A673 (cell line): ENCODE measurements around the gene CMTR2. TPM values are rescaled to one million over a fixed set of nuclear protein-coding genes. Genes with fewer than 3 reads are reported as not detected.

Experiments used
- BruUV-seq: library from RNA; stranded (reverse); fragments of 400-500 nt; replicated peaks from 2 replicates; lab custom pipeline; 2021; lab: Mats Ljungman, UMichigan
- CTCF ChIA-PET: fragments of 300-600 bp; sonication (Branson Sonifier 250); formaldehyde crosslinking; loops from one replicate; lab custom pipeline; 2022; ENCODE audit warnings: antibody characterized with exemption; lab: Charles Lee
- POLR2A ChIA-PET: fragments of 300-600 bp; sonication (Branson Sonifier 250); formaldehyde crosslinking; loops from one replicate; lab custom pipeline; 2022; ENCODE audit warnings: antibody characterized with exemption; ENCODE audit not compliant: low non-redundant PET; lab: Charles Lee
- DNase-seq: peaks from one replicate; pipeline ENCODE4 v3.0.0-alpha.2; 2015; ENCODE audit warnings: low spot score
- H3K27ac ChIP-seq: fragments of 200-600 bp; sonication (generic); 2 replicates; pipeline ENCODE4 v1.5.1; 2016; ENCODE audit warnings: mixed run types, low read depth, mild to moderate bottlenecking, mixed read lengths, antibody characterized with exemption, low read length; ENCODE audit not compliant: poor library complexity, severe bottlenecking
- H3K27me3 ChIP-seq: fragments of 200-600 bp; sonication (generic); replicated peaks from 2 replicates; pipeline ENCODE4 v1.6.1; 2017; ENCODE audit warnings: mixed run types, low read depth, mild to moderate bottlenecking, mixed read lengths, antibody characterized with exemption, low read length; ENCODE audit not compliant: insufficient read depth, poor library complexity
- H3K36me3 ChIP-seq: fragments of 200-600 bp; sonication (generic); 2 replicates; pipeline ENCODE4 v1.6.1; 2016; ENCODE audit warnings: mixed run types, mild to moderate bottlenecking, mixed read lengths, antibody characterized with exemption, low read length; ENCODE audit not compliant: insufficient read depth, poor library complexity, severe bottlenecking
- H3K4me1 ChIP-seq: fragments of 200-600 bp; sonication (generic); 2 replicates; pipeline ENCODE4 v1.6.1; 2017; ENCODE audit warnings: mixed run types, mild to moderate bottlenecking, mixed read lengths, antibody characterized with exemption, low read length; ENCODE audit not compliant: insufficient read depth, poor library complexity, severe bottlenecking
- H3K4me3 ChIP-seq: fragments of 200-600 bp; sonication (generic); 2 replicates; pipeline ENCODE4 v1.5.1; 2016; ENCODE audit warnings: low read depth, mixed run types, mild to moderate bottlenecking, mixed read lengths, low read length; ENCODE audit not compliant: poor library complexity, severe bottlenecking
- H3K9me3 ChIP-seq: fragments of 200-600 bp; sonication (generic); 2 replicates; pipeline ENCODE4 v1.6.1; 2016; ENCODE audit warnings: mixed run types, low read depth, mild to moderate bottlenecking, mixed read lengths, antibody characterized with exemption, low read length; ENCODE audit not compliant: poor library complexity, severe bottlenecking
- EZH2 ChIP-seq: fragments of 200-600 bp; sonication (generic); IDR thresholded peaks from 2 replicates; pipeline ENCODE4 v1.6.1; 2017; ENCODE audit warnings: borderline replicate concordance, low read depth, mild to moderate bottlenecking, mixed read lengths, antibody characterized with exemption, low read length; ENCODE audit not compliant: poor library complexity, severe bottlenecking
- intact Hi-C: fragments of 100-400 bp; cut with micrococcal nuclease; formaldehyde crosslinking; loops from one replicate; pipeline ENCODE4 v1.10.0; 2022; ENCODE audit not compliant: unreplicated experiment
- total RNA-seq: library from RNA; stranded (reverse); gene quantifications from 2 replicates; pipeline ENCODE4 v1.2.3, GENCODE V29; 2021
- TF ChIP-seq, protein P1 (sequence below): fragments of 300-800, 200-600 bp; sonication (generic); conservative IDR thresholded peaks from 2 replicates; pipeline ENCODE4 v1.5.1; 2017; ENCODE audit warnings: low read depth, mild to moderate bottlenecking, antibody characterized with exemption, low read length, moderate library complexity, mixed read lengths

The CMTR2 gene
- total RNA-seq, 1 experiment from 2014 or later: 16.1 TPM

DNA sequence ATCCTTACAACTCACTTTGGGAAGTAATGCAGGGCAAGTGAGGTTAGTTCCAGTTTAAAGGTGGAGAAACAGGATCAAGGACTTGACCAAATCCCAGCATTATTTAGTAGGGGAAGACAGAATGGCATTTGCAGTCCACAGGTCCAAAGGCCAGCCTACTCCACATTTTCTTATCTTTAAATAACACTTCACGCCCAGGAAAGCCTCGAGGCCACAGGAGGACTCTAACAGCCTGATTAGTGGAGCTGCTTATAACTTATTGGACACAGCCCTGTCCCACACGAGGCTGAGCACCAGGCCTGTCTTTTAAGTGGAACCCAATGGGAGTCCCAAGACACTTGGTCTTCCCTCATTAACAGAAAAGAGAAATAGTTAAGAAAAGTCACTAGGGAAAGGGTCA is 46.6 kb downstream of the CMTR2 start:
- Histone ChIP-seq H3K36me3 (no peaks in the 10 kb centered on the region), H3K4me1 (no peaks in the 10 kb centered on the region), H3K9me3 (no peaks in the 10 kb centered on the region), H3K4me3 (no peak overlapping the region), H3K27ac (no peak overlapping the region), H3K27me3 (peaks cover 27% of the 10 kb centered on the region)
- CTCF ChIA-PET: no interaction called here
- intact Hi-C loops: no loop called here
- TF ChIP-seq, protein P1, sequence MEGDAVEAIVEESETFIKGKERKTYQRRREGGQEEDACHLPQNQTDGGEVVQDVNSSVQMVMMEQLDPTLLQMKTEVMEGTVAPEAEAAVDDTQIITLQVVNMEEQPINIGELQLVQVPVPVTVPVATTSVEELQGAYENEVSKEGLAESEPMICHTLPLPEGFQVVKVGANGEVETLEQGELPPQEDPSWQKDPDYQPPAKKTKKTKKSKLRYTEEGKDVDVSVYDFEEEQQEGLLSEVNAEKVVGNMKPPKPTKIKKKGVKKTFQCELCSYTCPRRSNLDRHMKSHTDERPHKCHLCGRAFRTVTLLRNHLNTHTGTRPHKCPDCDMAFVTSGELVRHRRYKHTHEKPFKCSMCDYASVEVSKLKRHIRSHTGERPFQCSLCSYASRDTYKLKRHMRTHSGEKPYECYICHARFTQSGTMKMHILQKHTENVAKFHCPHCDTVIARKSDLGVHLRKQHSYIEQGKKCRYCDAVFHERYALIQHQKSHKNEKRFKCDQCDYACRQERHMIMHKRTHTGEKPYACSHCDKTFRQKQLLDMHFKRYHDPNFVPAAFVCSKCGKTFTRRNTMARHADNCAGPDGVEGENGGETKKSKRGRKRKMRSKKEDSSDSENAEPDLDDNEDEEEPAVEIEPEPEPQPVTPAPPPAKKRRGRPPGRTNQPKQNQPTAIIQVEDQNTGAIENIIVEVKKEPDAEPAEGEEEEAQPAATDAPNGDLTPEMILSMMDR: no peak
- no peak for TF ChIP-seq EZH2
- POLR2A ChIA-PET: no interaction called here
- no TSS peak for BruUV-seq
- DNase-seq: no peak

DNA sequence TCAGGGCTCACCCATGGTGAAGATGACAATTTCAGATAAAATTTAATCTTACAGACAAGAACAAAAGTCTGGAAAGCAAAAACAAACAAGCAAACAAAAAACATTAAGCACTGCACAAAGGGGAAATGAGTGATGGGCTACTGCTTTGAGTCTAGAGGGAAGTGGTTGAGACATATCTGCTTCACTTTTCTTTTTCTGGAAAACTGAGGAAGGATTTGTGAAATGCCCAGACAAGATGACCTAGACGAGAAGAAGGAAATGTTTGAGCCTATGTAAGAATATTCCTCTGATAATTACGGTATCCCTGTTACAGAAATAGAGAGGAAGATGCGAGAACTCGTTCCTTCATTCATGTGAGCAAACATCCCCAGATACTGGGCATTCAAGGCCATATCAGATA is 47.2 kb downstream of the CMTR2 start:
- ChIA-PET POLR2A (no interaction called here), CTCF (no interaction called here)
- Histone ChIP-seq H3K36me3 (no peaks in the 10 kb centered on the region), H3K4me3 (no peak overlapping the region), H3K9me3 (no peaks in the 10 kb centered on the region), H3K27me3 (peaks cover 27% of the 10 kb centered on the region), H3K4me1 (no peaks in the 10 kb centered on the region), H3K27ac (no peak overlapping the region)
- intact Hi-C loops: no loop called here
- TF ChIP-seq, protein P1: no peak
- TF ChIP-seq EZH2: no peak
- no peak for DNase-seq
- BruUV-seq: no TSS peak

Other genes starting within 250 kb of the CMTR2 start
- gene HYDIN, start 58.7 kb downstream of the CMTR2 start, total RNA-seq: 0.22 TPM in 1 of 2 replicates, not detected in the other
- not detected in 2 replicates for gene CALB2, start 69.3 kb upstream of the CMTR2 start, total RNA-seq
- gene TLE7, start 152.7 kb upstream of the CMTR2 start, total RNA-seq: not detected in 2 replicates
- gene ZNF23, start 172.8 kb upstream of the CMTR2 start, total RNA-seq: 10.2 and 10.9 TPM in 2 replicates
- 2.6 and 3.1 TPM in 2 replicates for gene ZNF19, start 199.9 kb upstream of the CMTR2 start, total RNA-seq
- not detected in 2 replicates for gene CHST4, start 237.0 kb upstream of the CMTR2 start, total RNA-seq